Posterior cingulate gyrus (tissue), 11 donors: ENCODE data around the gene GFOD2.
"Not testable (repeated sequence)": the region's sequence is repeated elsewhere in the genome, so short reads cannot be mapped to it uniquely, and the experiment has no call there.

ENCODE experiments used
- DNase-seq, 10 donors: peaks; one replicate each; pipeline versions ENCODE4 v3.0.0 to v3.0.0-alpha.2; 2020 to 2021; ENCODE audit warnings: mixed read lengths in 3 of 10
- intact Hi-C: fragments of 100-400 bp; cut with DNase I; formaldehyde crosslinking; loops from one replicate; pipeline ENCODE4 v1.15.1; 2023

The GFOD2 gene

GRCh38 chr16:67707790-67708189, 11.3 kb downstream of the GFOD2 start:
- intact Hi-C loops: no loop called here
- peak in 1 of 10 donors; percentile 48 for DNase-seq

GRCh38 chr16:67707210-67707609, 11.9 kb downstream of the GFOD2 start:
- intact Hi-C loops: no loop called here
- DNase-seq: no peak

GRCh38 chr16:67704110-67704509, 15.0 kb downstream of the GFOD2 start:
- DNase-seq: no peak
- intact Hi-C loops: no loop called here

- intact Hi-C loops: no loop called here
Measured at GRCh38 chr16:67703626-67704025, 15.5 kb downstream of the GFOD2 start.

DNA sequence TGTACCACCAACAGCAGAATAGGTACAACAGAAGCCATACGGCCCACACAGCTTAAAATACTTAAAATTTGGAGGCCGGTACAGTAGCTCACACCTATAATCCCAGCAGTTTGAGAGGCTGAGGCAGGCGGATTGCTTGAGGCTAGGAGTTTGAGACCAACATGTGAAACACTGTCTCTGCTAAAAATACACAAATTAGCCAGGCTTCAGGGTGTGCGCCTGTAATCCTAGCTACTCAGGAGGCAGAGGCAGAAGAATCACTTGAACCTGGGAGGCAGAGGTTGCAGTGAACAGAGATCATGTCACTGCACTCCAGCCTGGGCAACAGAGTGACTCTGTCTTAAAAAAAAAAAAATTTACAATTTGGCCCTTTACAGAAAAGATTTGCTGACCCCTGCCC, 17.0 kb downstream of the GFOD2 start:
- no peak for DNase-seq
- intact Hi-C loops: no loop called here

More at GRCh38 chr16:67703626-67704025, 15.5 kb downstream of the GFOD2 start:
- no peak for DNase-seq

GRCh38 chr16:67701420-67701819, 17.7 kb downstream of the GFOD2 start:
- intact Hi-C loops: no loop called here
- no peak for DNase-seq

- peak in 1 of 10 donors; percentile 56 for DNase-seq
- intact Hi-C loops: no loop called here
Measured at GRCh38 chr16:67699265-67699664, 19.9 kb downstream of the GFOD2 start.

DNA sequence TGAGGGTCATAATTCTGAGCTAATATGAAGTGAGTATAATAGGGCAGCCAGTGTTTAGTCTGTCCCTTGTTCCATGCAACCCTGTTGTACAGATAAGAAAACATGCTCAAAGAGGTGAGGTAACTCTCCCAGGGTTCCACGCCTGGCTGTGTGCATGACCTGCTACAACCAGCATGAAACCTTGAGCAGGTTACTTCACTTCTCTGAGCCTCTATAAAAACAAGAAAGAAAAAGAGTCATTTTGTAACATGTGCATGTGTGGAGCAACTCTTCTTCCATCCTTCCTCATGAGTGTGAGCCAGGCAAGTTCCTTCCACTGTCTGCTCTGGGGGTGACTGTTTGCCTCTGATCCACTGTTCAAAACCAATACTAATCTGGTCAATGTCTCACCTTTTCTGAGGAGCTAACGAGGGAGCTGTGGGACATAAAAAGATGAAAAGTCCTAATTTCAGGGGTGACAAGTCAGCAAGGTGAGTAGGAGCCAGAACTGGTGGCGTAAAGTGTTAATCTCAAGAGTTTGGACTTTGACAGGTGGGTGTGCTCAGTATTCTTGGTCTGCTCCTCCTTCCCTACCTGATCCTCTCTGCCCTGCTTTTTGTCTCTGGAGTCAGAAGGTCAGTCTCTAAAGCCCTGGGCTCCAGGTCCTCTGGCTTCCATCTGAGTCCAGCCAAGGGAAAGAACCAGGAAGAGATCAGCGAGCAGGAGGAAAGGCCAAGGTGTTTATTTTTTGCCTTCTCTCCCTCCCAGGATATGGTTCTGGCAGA, 21.5 kb downstream of the GFOD2 start:
- peak in 1 of 10 donors; percentile 7 for DNase-seq

DNA sequence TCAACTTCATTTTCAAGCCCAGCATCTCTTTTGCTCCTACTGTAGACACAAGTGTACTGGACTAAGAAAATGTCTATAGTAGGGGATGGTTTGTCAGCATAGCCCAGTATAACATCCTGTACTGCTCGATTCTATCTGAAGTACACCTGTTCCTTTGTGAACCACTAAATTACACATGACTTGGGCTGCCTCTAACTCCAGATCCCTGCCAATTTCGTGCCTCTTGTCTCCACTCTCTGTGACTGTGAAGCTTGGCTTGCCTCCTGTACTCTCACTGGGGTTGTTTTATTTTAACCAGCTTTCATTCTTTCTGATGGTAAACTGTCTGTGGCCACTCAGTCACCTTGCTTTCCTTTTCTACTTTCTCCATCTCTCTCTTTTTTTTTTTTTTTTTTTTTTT, 24.5 kb downstream of the GFOD2 start:
- intact Hi-C loops: no loop called here
- no peak for DNase-seq

More for the DNA sequence above, 21.5 kb downstream of the GFOD2 start:
- intact Hi-C loops: no loop called here

- peak in 1 of 10 donors; percentile 12 for DNase-seq
- intact Hi-C loops: not testable (repeated sequence)
Measured at GRCh38 chr16:67693517-67694285, 25.4 kb downstream of the GFOD2 start.

DNA sequence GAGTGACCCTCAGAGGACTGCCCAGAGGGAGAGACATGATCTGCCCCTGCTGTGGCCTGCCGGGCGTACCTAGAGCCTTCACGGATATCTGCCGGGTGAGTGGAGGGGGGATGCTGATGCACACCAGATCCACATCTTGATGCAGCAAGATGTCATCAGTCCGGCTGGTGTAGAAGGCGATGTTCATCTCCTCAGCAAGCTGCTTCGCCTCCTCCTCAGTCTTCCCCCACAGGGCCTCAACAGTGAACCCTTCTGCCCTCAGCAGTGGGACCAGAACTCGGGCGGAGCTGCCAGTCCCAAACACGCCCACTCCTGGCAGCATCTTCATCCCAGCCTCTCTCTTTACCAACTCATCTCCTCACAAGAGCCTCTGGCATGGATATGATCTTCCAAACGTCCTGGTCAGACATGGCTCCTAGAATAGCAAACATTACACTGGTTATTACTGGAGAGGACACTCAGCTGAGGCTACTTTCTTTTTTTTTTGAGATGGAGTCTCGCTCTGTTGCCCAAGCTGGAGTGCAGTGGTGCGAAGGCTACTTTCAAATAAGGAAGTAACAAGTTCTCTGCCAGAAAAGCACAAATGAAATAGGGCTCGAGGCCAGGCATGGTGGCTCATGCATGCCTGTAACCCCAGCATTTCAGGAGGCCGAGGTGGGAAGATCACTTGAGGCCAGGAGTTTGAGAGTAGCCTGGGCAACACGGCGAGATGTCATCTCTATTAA, 33.6 kb downstream of the GFOD2 start:
- intact Hi-C loops: no loop called here
- peak in 3 of 10 donors; percentile 39 to 78 (median 57) for DNase-seq

DNA sequence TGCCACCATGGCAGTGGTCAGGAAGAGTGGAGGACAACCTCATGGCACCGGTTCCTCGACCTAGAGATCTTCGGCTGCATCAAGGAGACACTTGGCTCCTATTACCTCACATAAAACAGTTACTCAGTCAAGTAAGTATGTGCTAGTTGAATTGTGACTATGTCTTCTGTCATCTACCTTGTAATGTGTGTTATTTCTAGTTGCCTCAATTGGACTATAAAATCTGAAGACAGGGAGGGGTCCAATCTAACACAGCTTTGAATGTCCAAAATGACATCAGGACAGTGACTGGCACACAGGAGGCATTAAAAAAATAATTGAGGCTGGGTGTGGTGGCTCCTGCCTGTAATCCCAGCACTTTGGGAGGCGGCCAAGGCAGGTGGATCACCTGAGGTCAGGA, 35.3 kb downstream of the GFOD2 start:
- intact Hi-C loops: no loop called here

DNA sequence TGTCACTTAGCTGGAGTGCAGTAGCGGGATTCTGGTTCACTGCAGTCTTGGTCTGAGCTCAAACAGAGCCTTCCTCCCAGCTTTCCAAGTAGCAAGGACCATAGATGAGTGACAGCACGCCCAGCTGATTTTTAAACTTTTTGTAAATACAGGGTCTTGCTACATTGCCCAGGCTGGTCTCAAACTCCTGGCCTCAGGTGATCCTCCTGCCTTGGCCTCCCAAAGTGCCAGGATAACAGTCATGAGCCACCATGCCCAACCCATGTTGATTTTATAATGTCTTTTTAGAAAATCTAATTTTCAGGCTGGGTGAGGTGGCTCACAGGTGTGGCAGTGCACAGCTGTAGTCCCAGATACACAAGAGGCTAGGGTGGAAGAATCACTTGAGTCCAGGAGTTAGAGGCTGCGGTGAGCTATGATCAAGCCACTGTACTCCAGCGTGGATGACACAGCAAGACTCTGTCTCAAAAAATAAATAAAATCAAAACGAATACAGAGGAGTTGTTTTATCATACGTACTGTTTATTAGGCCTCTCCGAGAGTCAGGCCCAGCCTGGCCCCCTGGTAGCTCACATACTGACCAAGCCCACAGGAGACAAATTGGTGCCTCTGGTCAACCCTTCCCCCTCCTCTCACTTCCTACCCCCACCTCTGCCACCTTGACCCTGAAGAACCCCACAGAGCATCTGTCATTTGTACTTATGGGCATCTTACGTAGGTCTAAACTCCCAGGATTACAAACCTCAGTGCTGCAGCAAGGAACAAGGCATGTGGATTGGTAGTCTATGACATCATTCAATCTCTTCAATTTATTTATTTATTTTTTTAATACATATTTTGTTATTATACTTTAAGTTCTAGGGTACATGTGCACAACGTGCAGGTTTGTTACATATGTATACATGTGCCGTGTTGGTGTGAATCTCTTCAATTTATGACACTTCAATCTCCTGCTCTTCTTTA, 38.9 kb downstream of the GFOD2 start:
- peak in 3 of 10 donors; percentile 10 to 57 (median 29) for DNase-seq
- intact Hi-C loops: loop anchor here (10.0 kb wide), 2 partner anchors 125 to 245 kb away; partner anchors contain the start of genes RANBP10 and TSNAXIP1

More for the DNA sequence above, 35.3 kb downstream of the GFOD2 start:
- DNase-seq: peak in 3 of 10 donors; percentile 9 to 44 (median 10)

GRCh38 chr16:67678354-67679023, 40.6 kb downstream of the GFOD2 start:
- DNase-seq: peak in 2 of 10 donors; percentile 12 to 14
- intact Hi-C loops: loop anchor here (10.0 kb wide), 2 partner anchors 126 to 246 kb away; partner anchors contain the start of genes RANBP10 and TSNAXIP1

DNA sequence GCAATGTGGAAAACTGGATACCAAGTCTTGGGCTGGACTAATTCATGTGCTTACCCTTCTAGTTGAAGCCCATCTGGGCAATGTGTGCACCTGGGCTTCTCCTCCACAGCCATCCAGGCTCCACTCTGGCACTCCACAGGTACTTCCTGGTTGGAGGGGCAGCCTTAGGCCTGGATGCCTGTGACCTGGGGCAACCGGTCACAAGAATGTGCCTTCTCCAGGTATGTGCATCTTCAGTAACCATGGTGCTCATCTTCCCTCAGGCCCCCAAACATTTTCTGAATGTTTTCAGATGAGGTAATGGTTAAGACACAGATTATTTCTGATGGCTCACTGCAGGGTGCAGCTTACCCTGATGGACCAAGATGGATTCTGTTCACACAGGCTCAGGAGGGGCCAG, 41.4 kb downstream of the GFOD2 start:
- intact Hi-C loops: loop anchor here (10.0 kb wide), 2 partner anchors 127 to 247 kb away; partner anchors contain the start of genes RANBP10 and TSNAXIP1
- DNase-seq: peak in 3 of 10 donors; percentile 13 to 40 (median 30)

- DNase-seq: peak in 2 of 10 donors; percentile 12 to 33
- intact Hi-C loops: loop anchor here (10.0 kb wide), 2 partner anchors 128 to 248 kb away; partner anchors contain the start of genes RANBP10 and TSNAXIP1
Measured at GRCh38 chr16:67676939-67677338, 42.2 kb downstream of the GFOD2 start.

- intact Hi-C loops: loop anchor here (10.0 kb wide), 2 partner anchors 128 to 248 kb away; partner anchors contain the start of genes RANBP10 and TSNAXIP1
- DNase-seq: peak in 2 of 10 donors; percentile 1 to 8
Measured at GRCh38 chr16:67676516-67676915, 42.6 kb downstream of the GFOD2 start.

GRCh38 chr16:67675999-67676398, 43.1 kb downstream of the GFOD2 start:
- no peak for DNase-seq
- intact Hi-C loops: loop anchor here (10.0 kb wide), 2 partner anchors 129 to 249 kb away; partner anchors contain the start of genes RANBP10 and TSNAXIP1
